GM18951 (cell line): ENCODE data around the gene BMP8B.
"Not testable (repeated sequence)": the region's sequence is repeated elsewhere in the genome, so short reads cannot be mapped to it uniquely, and the experiment has no call there.

ENCODE experiments used
- POLR2A ChIP-seq: IDR thresholded peaks from 4 replicates; pipeline ENCODE4 v1.6.1; 2011; ENCODE audit warnings: mild to moderate bottlenecking; ENCODE audit not compliant: insufficient read length, insufficient read depth; ENCODE audit errors: extremely low read depth
- in situ Hi-C: fragments of 300-500 bp; cut with MboI; formaldehyde crosslinking; loops from one replicate; pipeline ENCODE4 v1.12.0; 2022; ENCODE audit warnings: low sequenced_read_pairs, mixed read lengths, inconsistent platforms; ENCODE audit not compliant: unreplicated experiment

Gene BMP8B

DNA sequence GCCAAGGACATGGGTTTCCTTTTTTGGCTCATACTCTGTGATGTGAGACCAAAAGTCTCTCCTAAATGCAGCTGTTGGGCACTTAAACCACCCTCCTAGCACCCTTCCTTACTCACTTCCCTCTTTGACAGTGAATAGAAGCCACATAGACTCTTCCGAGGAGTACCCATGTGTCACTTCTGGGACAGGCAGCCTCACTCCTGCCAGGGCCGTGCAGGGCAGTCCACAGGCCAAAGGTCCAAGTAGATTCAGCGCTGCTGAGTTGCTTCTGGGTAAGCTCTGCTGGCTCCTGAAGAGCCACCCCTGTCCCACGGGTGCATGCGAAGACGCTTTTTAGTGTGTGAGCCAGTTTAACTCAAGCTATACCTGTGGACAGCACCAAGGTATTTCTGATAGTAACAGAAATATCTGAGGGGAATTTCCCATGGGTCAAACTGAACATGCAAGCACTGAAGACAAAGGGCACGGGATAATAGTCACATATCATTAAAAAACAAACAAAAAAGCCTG lies 36.8 kb upstream of the BMP8B start:
- TF ChIP-seq POLR2A, result no peak
- in situ Hi-C loops, result no loop called here

GRCh38 chr1:39823450-39823849 lies 34.8 kb upstream of the BMP8B start:
- in situ Hi-C loops, result not testable (repeated sequence)

DNA sequence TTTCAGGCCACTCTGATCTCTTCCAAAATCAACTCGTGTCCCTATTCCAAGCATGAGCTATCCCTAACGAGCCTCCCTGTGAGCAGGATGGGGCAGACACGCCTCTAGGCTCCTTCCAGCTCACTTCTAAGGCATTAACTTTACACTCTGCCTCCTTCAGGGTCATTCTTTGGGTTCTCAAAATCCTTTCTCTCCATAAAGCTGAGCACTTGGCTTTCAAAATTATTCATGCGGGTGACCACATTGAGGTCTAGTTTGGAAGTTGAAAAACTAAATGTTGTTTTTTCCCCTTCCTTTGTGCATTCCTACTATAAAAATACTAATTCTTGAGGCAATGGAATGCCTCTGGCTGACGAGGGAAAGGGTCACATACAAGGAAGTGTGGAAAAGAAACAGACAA lies 33.5 kb upstream of the BMP8B start:
- TF ChIP-seq POLR2A, result no peak
- in situ Hi-C loops, result no loop called here

GRCh38 chr1:39819091-39819812 lies 30.6 kb upstream of the BMP8B start:
- no peak for TF ChIP-seq POLR2A
- in situ Hi-C loops, result loop anchor here (10.0 kb wide), 1 partner anchor 86 kb away; the partner anchor contains the start of gene MYCL

DNA sequence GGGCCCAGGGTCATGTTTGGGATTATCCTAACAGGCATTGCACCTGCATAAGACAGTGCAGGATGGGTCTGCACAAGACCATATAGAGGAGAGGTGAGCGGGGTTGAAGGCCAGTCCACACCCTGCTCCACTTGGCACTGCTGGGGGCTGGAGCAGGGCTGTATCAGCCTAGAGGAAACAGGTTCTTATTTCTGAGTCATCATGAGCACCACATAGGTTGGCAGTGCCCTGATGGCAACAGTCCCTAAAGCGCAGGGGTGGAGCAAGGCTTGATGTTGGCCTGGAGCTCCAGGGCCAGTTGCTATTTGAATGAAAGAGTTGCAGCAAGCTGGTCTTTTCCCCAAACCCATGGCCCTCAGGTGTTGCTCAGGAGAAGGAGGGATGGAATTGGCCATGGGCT lies 29.8 kb upstream of the BMP8B start:
- TF ChIP-seq POLR2A, result no peak

DNA sequence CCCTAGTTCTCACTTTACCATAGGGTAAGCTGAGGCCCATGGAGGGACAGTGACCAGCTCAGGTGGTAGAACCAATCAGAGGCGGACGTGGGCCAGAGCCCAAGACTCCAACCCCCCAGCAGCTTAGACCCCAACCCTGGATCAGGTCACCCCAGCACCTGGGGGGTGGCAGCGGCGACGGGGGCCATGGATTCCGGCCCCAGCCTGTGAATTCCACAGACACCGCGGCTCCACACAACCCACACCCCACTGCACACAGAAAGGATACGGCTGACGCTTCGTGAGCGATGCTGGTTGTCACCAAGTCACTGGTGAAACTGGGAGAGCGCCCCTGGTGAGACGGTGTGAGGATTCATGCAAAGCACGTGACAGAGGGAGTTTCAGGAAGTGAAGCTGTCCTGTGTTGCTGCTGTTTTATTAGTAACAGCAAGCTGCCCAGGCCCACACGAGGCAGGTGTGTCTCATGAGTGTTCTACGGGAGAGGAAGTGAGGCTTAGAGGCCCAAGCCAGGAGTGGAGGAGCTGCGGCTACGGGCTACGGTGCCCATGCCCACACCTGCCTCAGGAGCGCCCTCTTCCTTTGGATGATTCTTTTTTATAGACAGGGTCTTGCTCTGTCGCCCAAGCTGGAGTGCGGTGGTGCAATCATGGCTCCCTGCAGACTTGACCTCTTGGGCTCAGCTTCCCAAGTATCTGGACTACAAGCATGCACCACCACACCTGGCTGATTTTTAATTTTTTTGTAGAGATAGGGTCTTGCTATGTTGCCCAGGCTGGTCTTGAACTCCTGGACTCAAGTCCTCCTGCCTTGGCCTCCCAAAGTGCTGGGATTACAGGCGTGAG lies 28.6 kb upstream of the BMP8B start:
- in situ Hi-C loops, result loop anchor here (10.0 kb wide), 1 partner anchor 87 kb away; the partner anchor contains the start of gene MYCL

More for the DNA sequence above, 29.8 kb upstream of the BMP8B start:
- in situ Hi-C loops, result loop anchor here (10.0 kb wide), 1 partner anchor 86 kb away; the partner anchor contains the start of gene MYCL

- in situ Hi-C loops, result loop anchor here (10.0 kb wide), 1 partner anchor 88 kb away; the partner anchor contains the start of gene MYCL
- TF ChIP-seq POLR2A, result no peak
Observed at GRCh38 chr1:39816415-39817090, 27.9 kb upstream of the BMP8B start.

- in situ Hi-C loops, result loop anchor here (10.0 kb wide), 1 partner anchor 92 kb away; the partner anchor contains the start of gene MYCL
- TF ChIP-seq POLR2A, result no peak
Observed at GRCh38 chr1:39812913-39813312, 24.2 kb upstream of the BMP8B start.

- TF ChIP-seq POLR2A, result no peak
- in situ Hi-C loops, result no loop called here
Observed at GRCh38 chr1:39808784-39809517, 20.3 kb upstream of the BMP8B start.

DNA sequence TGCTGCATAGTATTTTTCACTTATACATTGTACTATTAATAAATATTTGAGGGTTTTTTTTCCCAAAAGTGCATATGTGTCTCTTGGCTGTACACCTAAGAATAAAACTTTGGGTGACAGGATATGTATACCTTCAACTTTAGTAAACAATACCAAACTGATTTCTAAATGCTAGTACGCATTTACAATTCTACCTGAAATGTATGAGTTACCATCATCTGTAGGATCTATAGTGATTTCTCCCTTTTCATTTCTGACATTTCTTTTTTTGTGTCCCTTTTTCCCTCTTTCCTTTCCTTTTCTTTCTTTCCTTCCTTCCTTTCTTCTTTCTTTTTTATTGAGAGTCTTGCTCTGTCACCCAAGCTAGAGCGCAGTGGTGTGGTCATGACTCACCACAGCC lies 16.7 kb upstream of the BMP8B start:
- in situ Hi-C loops, result no loop called here
- TF ChIP-seq POLR2A, result no peak

- no peak for TF ChIP-seq POLR2A
- in situ Hi-C loops, result no loop called here
Observed at GRCh38 chr1:39802496-39803260, 14.0 kb upstream of the BMP8B start.

DNA sequence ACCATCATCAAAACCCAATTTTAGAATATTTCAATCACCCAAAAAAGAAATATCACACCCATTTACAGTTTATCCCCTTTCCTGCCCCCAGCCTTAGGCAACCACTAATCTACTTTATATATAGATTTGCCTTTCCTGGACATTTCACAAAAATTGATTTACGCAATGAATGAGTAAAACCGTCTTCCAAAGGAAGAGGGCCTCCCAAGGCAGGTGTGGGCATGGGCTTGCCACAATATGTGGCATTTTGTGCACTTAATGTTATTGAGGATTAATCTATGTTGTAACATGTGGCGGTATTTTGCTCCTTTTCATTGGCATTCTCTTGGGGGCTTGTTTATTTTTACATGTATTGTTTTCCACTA lies 11.8 kb upstream of the BMP8B start:
- in situ Hi-C loops, result no loop called here
- TF ChIP-seq POLR2A, result no peak
